ENCODE measurements around the gene ZDHHC8.

Gene ZDHHC8

GRCh38 chr22:20131597-20131858 is at the start of gene ZDHHC8:
ZDHHC8 (plus strand) TSS chr22:20131804; CDS start chr22:20131948, 144 bp downstream.
- no peak for TF ChIP-seq CTCF (IDR thresholded peaks at IDR 0.05; ENCODE audit: insufficient read depth, low read length, missing control alignments)
- ChIA-PET CTCF (no interaction called here), POLR2A (interaction anchor here (1.7 kb wide), 1 partner anchor 14 kb away, joined by 12 read pairs; the partner anchor contains the start of gene TRMT2A)
- H3K4me3 ChIP-seq (ENCODE audit: low read depth, low read length) = peak within 1 kb of the TSS; percentile 80
- no peak for DNase-seq (ENCODE audit: low read depth, low spot score)

GRCh38 chr22:20083157-20083890 is 48.3 kb upstream of the ZDHHC8 start:
- CTCF ChIA-PET = interaction anchor here (0.7 to 1.0 kb wide), 2 partner anchors 9 to 27 kb away, joined by 3 read pairs; no protein-coding TSS in a partner anchor

GRCh38 chr22:20083891-20084546 is 47.6 kb upstream of the ZDHHC8 start:
- DNase-seq (ENCODE audit: low read depth, low spot score) = no peak
- H3K4me3 ChIP-seq (ENCODE audit: low read depth, low read length) = no peak overlapping the region
- TF ChIP-seq CTCF (IDR thresholded peaks at IDR 0.05; ENCODE audit: insufficient read depth, low read length, missing control alignments) = no peak
- ChIA-PET CTCF (interaction anchor here (1.0 to 1.7 kb wide), 2 partner anchors 17 to 27 kb away, joined by 3 to 5 read pairs; no protein-coding TSS in a partner anchor), POLR2A (interaction anchor here (0.7 kb wide), 1 partner anchor 13 kb away, joined by 4 read pairs; no protein-coding TSS in a partner anchor)

More at GRCh38 chr22:20083157-20083890, 48.3 kb upstream of the ZDHHC8 start:
- no peak for TF ChIP-seq CTCF (IDR thresholded peaks at IDR 0.05; ENCODE audit: insufficient read depth, low read length, missing control alignments)
- no peak overlapping the region for H3K4me3 ChIP-seq (ENCODE audit: low read depth, low read length)
- POLR2A ChIA-PET = interaction anchor here (0.7 kb wide), 1 partner anchor 13 kb away, joined by 4 read pairs; no protein-coding TSS in a partner anchor
- no peak for DNase-seq (ENCODE audit: low read depth, low spot score)

GRCh38 chr22:20084547-20085413 is 46.8 kb upstream of the ZDHHC8 start:
- POLR2A ChIA-PET = no interaction called here
- no peak for DNase-seq (ENCODE audit: low read depth, low spot score)
- peak; percentile 26 for TF ChIP-seq CTCF (IDR thresholded peaks at IDR 0.05; ENCODE audit: insufficient read depth, low read length, missing control alignments)
- no peak overlapping the region for H3K4me3 ChIP-seq (ENCODE audit: low read depth, low read length)
- CTCF ChIA-PET = interaction anchor here (0.6 to 1.7 kb wide), 2 partner anchors 14 to 16 kb away, joined by 4 to 5 read pairs; no protein-coding TSS in a partner anchor

- ChIA-PET POLR2A (no interaction called here), CTCF (interaction anchor here (0.6 to 1.7 kb wide), 3 partner anchors 13 to 26 kb away, joined by 4 to 5 read pairs (median 5); no protein-coding TSS in a partner anchor)
- no peak for DNase-seq (ENCODE audit: low read depth, low spot score)
- TF ChIP-seq CTCF (IDR thresholded peaks at IDR 0.05; ENCODE audit: insufficient read depth, low read length, missing control alignments) = no peak
- no peak overlapping the region for H3K4me3 ChIP-seq (ENCODE audit: low read depth, low read length)
These were observed 46.0 kb upstream of the ZDHHC8 start for GRCh38 chr22:20085651-20086050.
